Measurements from ENCODE around the gene TOMM34. TPM values are rescaled to one million over a fixed set of nuclear protein-coding genes. Genes with fewer than 3 reads are reported as not detected.

TOMM34 gene
- total and polyA plus RNA-seq, 2 of the 13 experiments (the other 11 are each of a cell fraction or from before 2014, with no cell fraction given), result 36.2 to 52.0 TPM

DNA sequence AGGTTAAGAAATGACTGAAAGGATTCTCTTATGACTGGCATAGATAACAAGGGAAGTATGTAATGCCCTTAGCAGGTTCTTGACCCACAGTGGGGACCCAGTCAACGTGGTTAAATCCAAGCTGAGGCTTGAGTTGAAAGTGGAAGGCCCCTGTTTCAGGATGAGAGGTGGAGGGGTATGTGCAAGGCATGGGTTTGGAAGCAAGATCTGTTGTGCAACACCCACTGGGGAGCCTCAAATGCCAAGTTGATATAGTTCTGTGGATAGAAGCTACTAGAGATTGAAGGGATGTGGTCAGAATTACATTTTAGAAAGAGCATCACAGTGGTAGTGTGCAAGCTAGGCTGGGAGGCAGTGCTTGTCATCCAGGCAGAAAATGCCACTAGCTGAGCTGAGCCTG is 45.3 kb downstream of the TOMM34 start:
- no peak overlapping the region for H3K4me3 ChIP-seq (replicated peaks in 1 of 3; ENCODE audit: insufficient read depth in 1 of 3, low read depth in 2 of 3, low read length in 3 of 3)
- DNase-seq (ENCODE audit: low spot score) (no peak), FAIRE-seq (no peak), ATAC-seq (no peak)
- ChIA-PET CTCF (ENCODE audit: low intra/inter-chr PET ratio, low total read pairs) (no interaction called here), POLR2A (interaction anchor here (1.0 kb wide), 1 partner anchor 45 kb away, joined by 3 read pairs; the partner anchor contains the start of gene TOMM34)
- peaks cover 25 to 71% of the 10 kb centered on the region in 2 experiments for H3K36me3 ChIP-seq (replicated peaks in 1 of 2; ENCODE audit: control insufficient read depth in 1 of 2, insufficient read depth in 2 of 2, low read length in 2 of 2)
- no peak overlapping the region for H3K27ac ChIP-seq (ENCODE audit: extremely low read length, insufficient read depth, low read length)
- H3K4me2 ChIP-seq (ENCODE audit: low read depth, low read length), result no peak overlapping the region
- WGBS (ENCODE audit: low lambda C conversion rate), result 95% methylated on average over 1 of the region's 1 CpG
- peaks cover 3% of the 10 kb centered on the region; the same call in 1 of the 2 replicates for H4K20me1 ChIP-seq (ENCODE audit: insufficient read depth, low read length)
- no TSS peak for BruUV-seq (replicated peaks)
- H3K9me3 ChIP-seq (ENCODE audit: low read length), result no peaks in the 10 kb centered on the region
- H3K79me2 ChIP-seq (ENCODE audit: insufficient read depth, low read length), result peaks cover 8% of the 10 kb centered on the region
- no peak overlapping the region for H3K9ac ChIP-seq (ENCODE audit: insufficient read depth, low read depth, low read length)
- peak; percentile 72; the same call in 1 of the 2 replicates for TF ChIP-seq CEBPB (IDR thresholded peaks at IDR 0.05; ENCODE audit: borderline replicate concordance, low read depth, low read length)
- no peak for TF ChIP-seq RBAK (CRISPR knock-in tag; IDR thresholded peaks at IDR 0.05)
- in situ Hi-C loops (cut with HindIII; ENCODE audit: extremely low pct_ligation_motif_present, low pct_unique_long_range_greater_than_20kb) (no loop called here), intact Hi-C loops (cut with micrococcal nuclease; ENCODE audit: unreplicated experiment) (no loop called here)
- H2AFZ ChIP-seq (ENCODE audit: low read length), result no peak overlapping the region
- H3K4me1 ChIP-seq (ENCODE audit: insufficient read depth, low read length), result peaks cover 9% of the 10 kb centered on the region
- H3K27me3 ChIP-seq (ENCODE audit: control insufficient read depth in 1 of 2, insufficient read depth in 2 of 2, low read length in 2 of 2), result no peaks in the 10 kb centered on the region; a peak in 1 of 5 replicates

DNA sequence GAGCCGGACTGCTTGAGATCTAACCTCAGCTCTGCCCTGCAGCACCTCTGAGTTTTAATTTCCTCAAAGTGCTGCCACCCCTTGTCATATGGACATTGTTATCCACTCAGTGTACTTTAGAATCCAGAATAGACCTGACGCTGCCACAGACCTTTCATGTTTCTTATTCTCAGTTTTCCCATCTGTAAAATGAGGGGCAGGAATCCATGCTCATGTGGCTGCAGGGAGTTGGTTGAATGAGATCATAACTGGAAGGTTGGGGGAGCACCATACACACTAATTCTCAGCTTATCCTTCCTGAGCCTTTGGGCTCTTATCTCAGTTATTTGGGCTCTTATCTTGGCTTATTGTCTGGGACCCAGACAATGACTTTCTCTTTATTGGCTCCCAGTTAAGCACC is 48.0 kb downstream of the TOMM34 start:
- H2AFZ ChIP-seq (ENCODE audit: low read length), result no peak overlapping the region
- no peak overlapping the region for H3K27ac ChIP-seq (ENCODE audit: extremely low read length, insufficient read depth, low read length)
- H3K4me3 ChIP-seq (replicated peaks in 1 of 3; ENCODE audit: insufficient read depth in 1 of 3, low read depth in 2 of 3, low read length in 3 of 3), result no peak overlapping the region
- H3K9me3 ChIP-seq (ENCODE audit: low read length), result no peaks in the 10 kb centered on the region
- FAIRE-seq (no peak), DNase-seq (ENCODE audit: low spot score) (no peak), ATAC-seq (no peak)
- no peaks in the 10 kb centered on the region; a peak in 1 of 5 replicates for H3K27me3 ChIP-seq (ENCODE audit: control insufficient read depth in 1 of 2, insufficient read depth in 2 of 2, low read length in 2 of 2)
- peaks cover 8% of the 10 kb centered on the region for H3K79me2 ChIP-seq (ENCODE audit: insufficient read depth, low read length)
- BruUV-seq (replicated peaks), result no TSS peak
- peaks cover 3% of the 10 kb centered on the region; the same call in 1 of the 2 replicates for H4K20me1 ChIP-seq (ENCODE audit: insufficient read depth, low read length)
- peak overlapping the region; percentile 99 for H3K4me2 ChIP-seq (ENCODE audit: low read depth, low read length)
- WGBS (ENCODE audit: low lambda C conversion rate), result 89% methylated on average over 2 of the region's 2 CpGs
- peaks cover 14% of the 10 kb centered on the region for H3K4me1 ChIP-seq (ENCODE audit: insufficient read depth, low read length)
- TF ChIP-seq FOXP1 (IDR thresholded peaks at IDR 0.05), result no peak
- no peak for TF ChIP-seq FOXP1 (CRISPR knock-in tag; IDR thresholded peaks at IDR 0.05)
- TF ChIP-seq BORCS8-MEF2B (CRISPR knock-in tag; IDR thresholded peaks at IDR 0.05), result no peak
- no peak for TF ChIP-seq ZNF589 (CRISPR knock-in tag; conservative IDR thresholded peaks at IDR 0.05)
- TF ChIP-seq HHEX (CRISPR knock-in tag; IDR thresholded peaks at IDR 0.05), result no peak
- TF ChIP-seq DNMT3B (CRISPR knock-in tag; conservative IDR thresholded peaks at IDR 0.05), result no peak
- in situ Hi-C loops (cut with HindIII; ENCODE audit: extremely low pct_ligation_motif_present, low pct_unique_long_range_greater_than_20kb) (no loop called here), intact Hi-C loops (cut with micrococcal nuclease; ENCODE audit: unreplicated experiment) (no loop called here)
- peaks cover 19 to 53% of the 10 kb centered on the region in 2 experiments for H3K36me3 ChIP-seq (replicated peaks in 1 of 2; ENCODE audit: control insufficient read depth in 1 of 2, insufficient read depth in 2 of 2, low read length in 2 of 2)
- H3K9ac ChIP-seq (ENCODE audit: insufficient read depth, low read depth, low read length), result no peak overlapping the region
- ChIA-PET CTCF (ENCODE audit: low intra/inter-chr PET ratio, low total read pairs) (interaction anchor here (1.3 kb wide), 1 partner anchor 378 kb away, joined by 3 read pairs; no protein-coding TSS in a partner anchor), POLR2A (interaction anchor here (1.1 kb wide), 1 partner anchor 27 kb away, joined by 3 read pairs; the partner anchor contains the start of gene YWHAB)
